Spleen (tissue), 7 donors: Measurements from ENCODE around the gene SRR.

Experiments used
- POLR2A ChIP-seq, 3 donors: fragments of 450-650 bp; IDR thresholded peaks; one replicate each; pipeline ENCODE4 v1.5.1; 2017; ENCODE audit warnings: antibody characterized with exemption in 3 of 3, mild to moderate bottlenecking in 1 of 3
- POLR2AphosphoS5 ChIP-seq, 3 donors: sonication (generic); formaldehyde crosslinking; IDR thresholded peaks; one replicate each; pipeline ENCODE4 v1.5.1; 2017; ENCODE audit warnings: antibody characterized with exemption in 3 of 3
- TF ChIP-seq, protein P1 (sequence below), 11 experiments: fragments of 200-600 bp in 7 of 11; fragments of 450-650 bp in 4 of 11; sonication (generic) in 4 of 11; IDR thresholded peaks in 8 of 11; conservative IDR thresholded peaks in 3 of 11; 1 replicate in 7 of 11; 2 replicates in 4 of 11; pipeline versions ENCODE4 v1.4.0 to v1.8.0; 2016 to 2021; ENCODE audit warnings: antibody characterized with exemption in 11 of 11, inconsistent platforms in 4 of 11, mild to moderate bottlenecking in 1 of 11
- donor health status: DM: no; HTN: no; CAD: no; lungs with moderate emphysema.
- donor health status: DM: no; HTN: no; CAD: no.
- donor health status: DM: no; HTN: no; CAD: no.

DNA sequence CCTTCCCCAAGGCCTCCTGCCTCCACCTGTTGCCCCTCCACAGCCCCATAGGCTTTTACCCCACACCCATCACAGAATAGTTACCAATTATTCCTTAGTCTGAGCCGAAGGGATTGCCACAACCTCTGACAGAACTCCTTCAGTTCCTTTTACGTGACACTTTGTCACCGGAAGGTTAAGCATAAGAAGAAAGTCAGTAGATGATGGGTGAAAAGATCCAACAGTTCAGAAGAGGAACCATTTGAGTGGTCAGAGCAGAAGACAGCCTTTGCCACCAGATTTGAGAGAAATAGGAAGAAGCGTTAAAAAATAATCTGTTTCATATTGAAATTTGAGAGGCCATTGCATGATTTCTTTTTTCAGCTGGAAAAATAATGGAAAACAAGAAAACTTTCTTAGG, 1.2 kb downstream of the SRR start:
- TF ChIP-seq POLR2A (IDR thresholded peaks at IDR 0.05) (no peak), POLR2AphosphoS5 (IDR thresholded peaks at IDR 0.05) (no peak)
- TF ChIP-seq, protein P1, sequence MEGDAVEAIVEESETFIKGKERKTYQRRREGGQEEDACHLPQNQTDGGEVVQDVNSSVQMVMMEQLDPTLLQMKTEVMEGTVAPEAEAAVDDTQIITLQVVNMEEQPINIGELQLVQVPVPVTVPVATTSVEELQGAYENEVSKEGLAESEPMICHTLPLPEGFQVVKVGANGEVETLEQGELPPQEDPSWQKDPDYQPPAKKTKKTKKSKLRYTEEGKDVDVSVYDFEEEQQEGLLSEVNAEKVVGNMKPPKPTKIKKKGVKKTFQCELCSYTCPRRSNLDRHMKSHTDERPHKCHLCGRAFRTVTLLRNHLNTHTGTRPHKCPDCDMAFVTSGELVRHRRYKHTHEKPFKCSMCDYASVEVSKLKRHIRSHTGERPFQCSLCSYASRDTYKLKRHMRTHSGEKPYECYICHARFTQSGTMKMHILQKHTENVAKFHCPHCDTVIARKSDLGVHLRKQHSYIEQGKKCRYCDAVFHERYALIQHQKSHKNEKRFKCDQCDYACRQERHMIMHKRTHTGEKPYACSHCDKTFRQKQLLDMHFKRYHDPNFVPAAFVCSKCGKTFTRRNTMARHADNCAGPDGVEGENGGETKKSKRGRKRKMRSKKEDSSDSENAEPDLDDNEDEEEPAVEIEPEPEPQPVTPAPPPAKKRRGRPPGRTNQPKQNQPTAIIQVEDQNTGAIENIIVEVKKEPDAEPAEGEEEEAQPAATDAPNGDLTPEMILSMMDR (IDR thresholded peaks at IDR 0.05 in 8 of 11, conservative IDR thresholded peaks at IDR 0.05 in 3 of 11) = no peak
